H1 (cell line): ENCODE data around the gene PFKFB3. TPM values are rescaled to one million over a fixed set of nuclear protein-coding genes. Genes with fewer than 3 reads are reported as not detected.
A peak's percentile ranks its signal among the peaks of the same experiment; 100 is the strongest.

Experiments used
- CTCF ChIA-PET: fragments of 300-600 bp; sonication (Branson Sonifier 250); formaldehyde crosslinking; loops from one replicate; lab custom pipeline; 2021; ENCODE audit not compliant: partially characterized antibody; lab: Charles Lee
- POLR2A ChIA-PET: fragments of 300-600 bp; sonication (Branson Sonifier 250); formaldehyde crosslinking; loops from one replicate; lab custom pipeline; 2021; ENCODE audit warnings: inconsistent platforms; ENCODE audit not compliant: partially characterized antibody; lab: Charles Lee
- DNase-seq, 2 experiments: peaks; one replicate each; pipeline versions ENCODE4 v3.0.0 to v3.0.0-alpha.2; 2010 to 2022; ENCODE audit warnings: low spot score in 2 of 2, low read depth in 1 of 2, mixed read lengths in 1 of 2
- FAIRE-seq: peaks from 2 replicates; lab custom pipeline; 2011; peaks lifted over from hg19 to GRCh38; lab: Jason Lieb, UNC
- H2AFZ ChIP-seq: 2 replicates; pipeline ENCODE4 v1.8.1; 2012; ENCODE audit warnings: low read length, inconsistent platforms
- H2AK5ac ChIP-seq: 2 replicates; pipeline ENCODE4 v1.6.1; 2013; ENCODE audit warnings: low read depth, low read length
- H2BK120ac ChIP-seq: replicated peaks from 2 replicates; pipeline ENCODE3; 2013; ENCODE audit warnings: low read depth, low read length, inconsistent platforms
- H2BK12ac ChIP-seq: 2 replicates; pipeline ENCODE4 v1.6.1; 2013; ENCODE audit warnings: low read depth, low read length
- H2BK15ac ChIP-seq: 2 replicates; pipeline ENCODE4 v1.6.1; 2013; ENCODE audit warnings: low read length
- H2BK20ac ChIP-seq: 2 replicates; pipeline ENCODE4 v1.6.1; 2013; ENCODE audit warnings: low read length
- H2BK5ac ChIP-seq: 2 replicates; pipeline ENCODE4 v1.6.1; 2013; ENCODE audit warnings: low read depth, low read length
- H3K14ac ChIP-seq: 2 replicates; pipeline ENCODE4 v1.6.1; 2013; ENCODE audit warnings: inconsistent platforms; ENCODE audit not compliant: insufficient read length
- H3K18ac ChIP-seq: 2 replicates; pipeline ENCODE4 v1.6.1; 2013; ENCODE audit warnings: low read length; ENCODE audit errors: extremely low read depth
- H3K23ac ChIP-seq: 2 replicates; pipeline ENCODE4 v1.6.1; 2013; ENCODE audit warnings: inconsistent platforms; ENCODE audit not compliant: insufficient read length
- H3K23me2 ChIP-seq: 2 replicates; pipeline ENCODE4 v1.6.1; 2013; ENCODE audit warnings: low read depth, low read length
- H3K27ac ChIP-seq: 2 replicates; pipeline ENCODE4 v1.6.1; 2011; ENCODE audit warnings: low read depth, low read length, inconsistent platforms
- H3K27me3 ChIP-seq, 4 experiments: replicated peaks in 1 of 4; 1 replicate in 1 of 4; 2 replicates in 3 of 4; pipeline versions ENCODE4 v1.6.1 to v1.8.1; 2011 to 2013; ENCODE audit warnings: low read length in 3 of 4, mild to moderate bottlenecking in 3 of 4, inconsistent platforms in 2 of 4, mixed read lengths in 2 of 4, moderate library complexity in 1 of 4; ENCODE audit not compliant: control insufficient read depth in 3 of 4, insufficient read depth in 3 of 4; ENCODE audit errors: extremely low read depth in 1 of 4
- H3K36me3 ChIP-seq, 4 experiments: 2 replicates each; pipeline versions ENCODE4 v1.6.1 to v1.8.1; 2011 to 2013; ENCODE audit warnings: mild to moderate bottlenecking in 4 of 4, low read length in 3 of 4, moderate library complexity in 2 of 4, control low read depth in 1 of 4, inconsistent platforms in 1 of 4; ENCODE audit not compliant: insufficient read depth in 4 of 4, control insufficient read depth in 2 of 4
- H3K4ac ChIP-seq: replicated peaks from 2 replicates; pipeline ENCODE3; 2013; ENCODE audit warnings: low read length, low read depth, mixed read lengths, inconsistent platforms; ENCODE audit not compliant: insufficient read length
- H3K4me1 ChIP-seq, 4 experiments: replicated peaks in 1 of 4; 1 replicate in 1 of 4; 2 replicates in 3 of 4; pipeline versions ENCODE4 v1.6.1 to v1.8.1; 2011 to 2013; ENCODE audit warnings: low read length in 3 of 4, inconsistent platforms in 2 of 4, mixed read lengths in 1 of 4; ENCODE audit not compliant: insufficient read depth in 4 of 4, control insufficient read depth in 3 of 4
- H3K4me2 ChIP-seq, 2 experiments: 2 replicates each; pipeline versions ENCODE4 v1.6.1 to v1.8.1; 2011 to 2013; ENCODE audit warnings: low read depth in 2 of 2, low read length in 2 of 2, control low read depth in 1 of 2, inconsistent platforms in 1 of 2, mild to moderate bottlenecking in 1 of 2; ENCODE audit not compliant: insufficient read depth in 1 of 2
- H3K4me3 ChIP-seq, 4 experiments: fragments of 200-600, 300-600 bp in 1 of 4; sonication (generic), shearing (Covaris generic), sonication (Bioruptor Twin) in 1 of 4; 2 replicates each; pipeline versions ENCODE4 v1.5.1 to v1.8.1; 2011 to 2016; ENCODE audit warnings: low read length in 4 of 4, low read depth in 3 of 4, control low read depth in 2 of 4, inconsistent platforms in 2 of 4, mild to moderate bottlenecking in 2 of 4, mixed read lengths in 1 of 4, moderate library complexity in 1 of 4; ENCODE audit not compliant: insufficient read depth in 2 of 4; ENCODE audit errors: extremely low read depth in 1 of 4
- H3K56ac ChIP-seq: replicated peaks from 2 replicates; pipeline ENCODE3; 2013; ENCODE audit warnings: low read depth, mild to moderate bottlenecking, mixed read lengths, low read length, inconsistent platforms; ENCODE audit not compliant: insufficient read length
- H3K79me1 ChIP-seq: 2 replicates; pipeline ENCODE4 v1.6.1; 2013; ENCODE audit warnings: low read depth, low read length, control low read depth
- H3K79me2 ChIP-seq, 2 experiments: 2 replicates each; pipeline versions ENCODE4 v1.6.1 to v1.8.1; 2012 to 2013; ENCODE audit warnings: low read length in 2 of 2, mild to moderate bottlenecking in 2 of 2, inconsistent platforms in 1 of 2; ENCODE audit not compliant: insufficient read depth in 2 of 2, control insufficient read depth in 1 of 2
- H3K9ac ChIP-seq, 4 experiments: replicated peaks in 1 of 4; 1 replicate in 1 of 4; 2 replicates in 3 of 4; pipeline versions ENCODE4 v1.6.1 to v1.8.1; 2011 to 2013; ENCODE audit warnings: low read depth in 3 of 4, low read length in 3 of 4, control low read depth in 2 of 4, mild to moderate bottlenecking in 2 of 4, moderate library complexity in 2 of 4, inconsistent platforms in 1 of 4; ENCODE audit errors: extremely low read depth in 1 of 4
- H3K9me3 ChIP-seq, 2 experiments: 2 replicates each; pipeline versions ENCODE4 v1.6.1 to v1.8.1; 2012 to 2013; ENCODE audit warnings: mild to moderate bottlenecking in 2 of 2, moderate library complexity in 2 of 2, control low read depth in 1 of 2, inconsistent platforms in 1 of 2, low read depth in 1 of 2, low read length in 1 of 2, mixed read lengths in 1 of 2; ENCODE audit not compliant: insufficient read depth in 2 of 2
- H4K20me1 ChIP-seq, 2 experiments: replicated peaks in 1 of 2; 2 replicates each; pipeline versions ENCODE3 to v1.8.1; 2011 to 2013; ENCODE audit warnings: inconsistent platforms in 2 of 2, low read length in 2 of 2, mild to moderate bottlenecking in 1 of 2; ENCODE audit not compliant: insufficient read depth in 2 of 2, control insufficient read depth in 1 of 2
- H4K5ac ChIP-seq: 2 replicates; pipeline ENCODE4 v1.6.1; 2013; ENCODE audit warnings: low read length, low read depth, mixed read lengths, inconsistent platforms; ENCODE audit not compliant: insufficient read length
- H4K8ac ChIP-seq: 2 replicates; pipeline ENCODE4 v1.8.0; 2013; ENCODE audit warnings: mild to moderate bottlenecking, moderate library complexity, low read length, inconsistent platforms; ENCODE audit not compliant: insufficient read depth; ENCODE audit errors: extremely low read depth
- H4K91ac ChIP-seq: replicated peaks from 2 replicates; pipeline ENCODE3; 2013; ENCODE audit warnings: low read length, mixed read lengths, inconsistent platforms; ENCODE audit not compliant: insufficient read length
- ASH2L ChIP-seq: fragments of 200-600, 300-600 bp; sonication (generic); IDR thresholded peaks from one replicate; pipeline ENCODE4 v1.7.1; 2017; ENCODE audit warnings: low read length
- ATF2 ChIP-seq: IDR thresholded peaks from 2 replicates; pipeline ENCODE4 v1.6.1; 2012; ENCODE audit warnings: low read length, inconsistent platforms
- BRCA1 ChIP-seq: IDR thresholded peaks from 2 replicates; pipeline ENCODE4 v1.6.1; 2012; ENCODE audit warnings: low read depth, low read length, improper control_type of control experiment
- CBX8 ChIP-seq: fragments of 300-800, 300-1000 bp; sonication (generic); IDR thresholded peaks from 2 replicates; pipeline ENCODE4 v1.7.1; 2016; ENCODE audit warnings: low read depth, low read length, borderline replicate concordance
- CEBPB ChIP-seq: IDR thresholded peaks from 2 replicates; pipeline ENCODE4 v1.6.1; 2012; ENCODE audit warnings: low read depth, low read length
- CHD2 ChIP-seq: IDR thresholded peaks from 2 replicates; pipeline ENCODE4 v1.6.1; 2012; ENCODE audit warnings: low read length, improper control_type of control experiment
- GABPA ChIP-seq: IDR thresholded peaks from 2 replicates; pipeline ENCODE4 v1.6.1; 2011; ENCODE audit warnings: mild to moderate bottlenecking, low read length, moderate library complexity, borderline replicate concordance; ENCODE audit not compliant: insufficient read depth
- HDAC6 ChIP-seq: IDR thresholded peaks from one replicate; pipeline ENCODE4 v1.7.1; 2012; ENCODE audit warnings: low read depth, mild to moderate bottlenecking, inconsistent platforms, low read length, moderate library complexity
- JUN ChIP-seq: IDR thresholded peaks from 2 replicates; pipeline ENCODE4 v1.6.1; 2011; ENCODE audit warnings: low read depth, mild to moderate bottlenecking, improper control_type of control experiment, low read length
- PHF8 ChIP-seq: fragments of 200-600 bp; sonication (generic); conservative IDR thresholded peaks from 2 replicates; pipeline ENCODE4 v1.7.1; 2012; ENCODE audit warnings: low read depth, mild to moderate bottlenecking, inconsistent platforms, low read length, moderate library complexity
- RBBP5 ChIP-seq: IDR thresholded peaks from 2 replicates; pipeline ENCODE4 v1.7.1; 2012; ENCODE audit warnings: low read depth, mild to moderate bottlenecking, inconsistent platforms, low read length, moderate library complexity, borderline replicate concordance
- SP1 ChIP-seq: IDR thresholded peaks from 2 replicates; pipeline ENCODE4 v1.6.1; 2011; ENCODE audit warnings: low read depth, low read length
- SP4 ChIP-seq: IDR thresholded peaks from 2 replicates; pipeline ENCODE4 v1.6.1; 2012; ENCODE audit warnings: low read length, inconsistent platforms
- SRF ChIP-seq: IDR thresholded peaks from 2 replicates; pipeline ENCODE4 v1.6.1; 2011; ENCODE audit warnings: mild to moderate bottlenecking, low read depth, low read length, moderate library complexity
- WGBS, 2 experiments: shearing (Covaris generic) in 1 of 2; methylation state at CpG; one replicate each; pipeline versions ENCODE4 v1.1.6 to v1.1.7; 2013 to 2015; ENCODE audit warnings: low lambda C conversion rate in 2 of 2, mixed read lengths in 2 of 2, inconsistent platforms in 1 of 2, low coverage in 1 of 2, missing lambda C conversion rate in 1 of 2; ENCODE audit not compliant: insufficient replicate concordance in 2 of 2, insufficient coverage in 1 of 2, insufficient read length in 1 of 2; ENCODE audit errors: extremely low coverage in 1 of 2, missing lambda C conversion rate in 1 of 2; 5-methylcytosine and 5-hydroxymethylcytosine counted together
- polyA plus RNA-seq, 7 experiments: library from polyadenylated mRNA; depleted of rRNA in 3 of 7; stranded (reverse) in 5 of 7; unstranded in 2 of 7; fragments of >200 nt in 5 of 7; fragments of 200-250 nt in 2 of 7; gene quantifications; 1 replicate in 5 of 7; 2 replicates in 1 of 7; 4 replicates in 1 of 7; pipeline versions ENCODE4 v1.2.1 to v1.2.3, GENCODE V29; 2011 to 2013; ENCODE audit warnings: missing spikeins in 2 of 7, mixed read lengths in 2 of 7
- total RNA-seq: library from RNA; stranded (reverse); fragmentation: NEBNext Ultra II Directional; extraction: Animal tissue kit (Norgen Biotek cat#: 25700); gene quantifications from 2 replicates; pipeline ENCODE4 v1.2.1, GENCODE V29; 2021

Gene PFKFB3
- total and polyA plus RNA-seq, 2 of the 8 experiments (the other 6 are each of a cell fraction or from before 2014, with no cell fraction given) = 15.6 to 32.0 TPM

DNA sequence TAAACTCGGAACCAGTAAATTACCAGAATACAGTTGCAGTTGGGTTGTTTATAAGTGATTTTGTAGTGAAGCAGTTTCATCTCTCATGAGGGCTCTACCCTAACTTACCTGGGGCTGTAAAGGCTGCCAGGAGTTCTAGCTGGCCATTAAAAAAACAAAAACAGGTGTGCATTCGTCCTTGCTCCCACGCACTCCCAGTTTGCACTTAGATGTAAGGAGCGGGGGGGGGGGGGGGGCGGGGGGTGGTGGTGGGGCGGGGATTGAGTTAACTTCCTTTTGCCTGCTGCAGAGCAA, 2.3 kb upstream of the PFKFB3 start:
- no peak overlapping the region for H2BK20ac ChIP-seq
- H4K91ac ChIP-seq = no peak overlapping the region
- peaks cover 0 to 15% of the 10 kb centered on the region in 2 experiments; a peak in 3 of 4 replicates for H3K79me2 ChIP-seq
- no peak overlapping the region for H3K14ac ChIP-seq
- H4K5ac ChIP-seq = no peak overlapping the region
- no peak overlapping the region for H2BK120ac ChIP-seq
- no peak for DNase-seq
- no peak overlapping the region for H3K56ac ChIP-seq
- H3K4me2 ChIP-seq = peak overlapping the region in 1 of 2 experiments; percentile 81; a peak in 1 of 4 replicates
- no peak for FAIRE-seq
- H2BK12ac ChIP-seq = no peak overlapping the region
- H3K18ac ChIP-seq = no peak overlapping the region
- H3K23ac ChIP-seq = no peak overlapping the region
- H4K20me1 ChIP-seq = peaks cover 11 to 23% of the 10 kb centered on the region in 2 experiments
- H3K4me3 ChIP-seq = peak overlapping the region in 3 of 4 experiments; percentile 36 to 92 (median 42); a peak in 6 of 8 replicates
- no peak overlapping the region for H2AFZ ChIP-seq
- no peak overlapping the region for H2BK15ac ChIP-seq
- peaks cover 3 to 10% (median 7%) of the 10 kb centered on the region in 4 experiments for H3K4me1 ChIP-seq
- H3K9me3 ChIP-seq = no peaks in the 10 kb centered on the region
- no peaks in the 10 kb centered on the region for H3K36me3 ChIP-seq
- WGBS, 2 experiments = 15% methylated on average over 5 of the region's 6 CpGs; no CpG with 5 or more reads in 1 of the 2 experiments
- no peak overlapping the region for H3K27ac ChIP-seq
- no peak overlapping the region for H4K8ac ChIP-seq
- peaks cover 2% of the 10 kb centered on the region; the same call in 1 of the 2 replicates for H3K79me1 ChIP-seq
- POLR2A ChIA-PET = interaction anchor here (0.8 to 2.6 kb wide), 4 partner anchors 10 to 223 kb away, joined by 3 to 8 read pairs (median 4); partner anchors contain the start of gene IL15RA
- H3K9ac ChIP-seq = no peak overlapping the region
- no peak overlapping the region for H2BK5ac ChIP-seq
- no peak overlapping the region for H2AK5ac ChIP-seq
- peaks cover 19 to 37% (median 33%) of the 10 kb centered on the region in 4 experiments; a peak in 6 of 7 replicates for H3K27me3 ChIP-seq
- peaks cover 22% of the 10 kb centered on the region for H3K23me2 ChIP-seq
- CTCF ChIA-PET = interaction anchor here (0.6 to 5.2 kb wide), 8 partner anchors 9 to 209 kb away, joined by 3 to 27 read pairs (median 8); no protein-coding TSS in a partner anchor
- no peak overlapping the region for H3K4ac ChIP-seq
- TF ChIP-seq CHD2 = no peak
- no peak for TF ChIP-seq ATF2
- no peak for TF ChIP-seq CBX8
- TF ChIP-seq SP4 = no peak
- no peak for TF ChIP-seq SP1
- TF ChIP-seq BRCA1 = no peak
- TF ChIP-seq CEBPB = no peak
- TF ChIP-seq PHF8 = no peak
- TF ChIP-seq SRF = no peak
- TF ChIP-seq HDAC6 = no peak
- no peak for TF ChIP-seq GABPA
- no peak for TF ChIP-seq JUN
- no peak for TF ChIP-seq ASH2L
- no peak for TF ChIP-seq RBBP5
